HG02852 (cell line): ENCODE results near the gene VMP1.
"Not testable (repeated sequence)": the region's sequence is repeated elsewhere in the genome, so short reads cannot be mapped to it uniquely, and the experiment has no call there.

Experiments
- ATAC-seq: cut with Tn5 transposase; IDR thresholded peaks from one replicate; pipeline ENCODE4 v1.9.1; 2021; ENCODE audit warnings: mild to moderate bottlenecking, moderate library complexity; ENCODE audit not compliant: unreplicated experiment

Gene VMP1

GRCh38 chr17:59776577-59776976, 69.1 kb downstream of the VMP1 start:
- ATAC-seq: no peak

- no peak for ATAC-seq
Measured at GRCh38 chr17:59777033-59777432, 69.6 kb downstream of the VMP1 start.

- no peak for ATAC-seq
Measured at GRCh38 chr17:59778996-59779395, 71.5 kb downstream of the VMP1 start.

- no peak for ATAC-seq
Measured at GRCh38 chr17:59779521-59779920, 72.1 kb downstream of the VMP1 start.

- ATAC-seq: not testable (repeated sequence)
Measured at GRCh38 chr17:59780548-59780947, 73.1 kb downstream of the VMP1 start.

- ATAC-seq: no peak
Measured at GRCh38 chr17:59783221-59784047, 76.0 kb downstream of the VMP1 start.

GRCh38 chr17:59785091-59785799, 77.8 kb downstream of the VMP1 start:
- no peak for ATAC-seq

- ATAC-seq: no peak
Measured at GRCh38 chr17:59786213-59786535, 78.7 kb downstream of the VMP1 start.

- peak; percentile 88 for ATAC-seq
Measured at GRCh38 chr17:59786536-59787319, 79.3 kb downstream of the VMP1 start.

- ATAC-seq: not testable (repeated sequence)
Measured at GRCh38 chr17:59789849-59790248, 82.4 kb downstream of the VMP1 start.

- ATAC-seq: not testable (repeated sequence)
Measured at GRCh38 chr17:59790418-59790817, 83.0 kb downstream of the VMP1 start.

- ATAC-seq: no peak
Measured at GRCh38 chr17:59790910-59791309, 83.5 kb downstream of the VMP1 start.

- no peak for ATAC-seq
Measured at GRCh38 chr17:59791603-59792457, 84.4 kb downstream of the VMP1 start.

- not testable (repeated sequence) for ATAC-seq
Measured at GRCh38 chr17:59792458-59792823, 85.0 kb downstream of the VMP1 start.

- ATAC-seq: no peak
Measured at GRCh38 chr17:59793205-59793604, 85.8 kb downstream of the VMP1 start.

- ATAC-seq: no peak
Measured at GRCh38 chr17:59796138-59796537, 88.7 kb downstream of the VMP1 start.

GRCh38 chr17:59796785-59797205, 89.3 kb downstream of the VMP1 start:
- ATAC-seq: no peak

GRCh38 chr17:59798111-59798510, 90.7 kb downstream of the VMP1 start:
- no peak for ATAC-seq

GRCh38 chr17:59800530-59800942, 93.1 kb downstream of the VMP1 start:
- ATAC-seq: no peak

- ATAC-seq: no peak
Measured at GRCh38 chr17:59802160-59802559, 94.7 kb downstream of the VMP1 start.
